Esophagus muscularis mucosa (tissue), 4 donors: ENCODE results near the gene AKR1C4. TPM values are rescaled to one million over a fixed set of nuclear protein-coding genes. Genes with fewer than 3 reads are reported as not detected.

Experiments used
- DNase-seq: peaks from one replicate; pipeline ENCODE4 v3.0.0-alpha.2; 2017; ENCODE audit errors: extremely low spot score
- H3K27ac ChIP-seq, 4 donors: fragments of 200-600 bp; sonication (generic); replicated peaks in 1 of 4; 1 replicate in 3 of 4; 2 replicates in 1 of 4; pipeline ENCODE4 v1.5.1; 2016 to 2019; ENCODE audit warnings: mild to moderate bottlenecking in 1 of 4
- H3K27me3 ChIP-seq, 4 donors: fragments of 200-600 bp; sonication (generic); one replicate each; pipeline versions ENCODE4 v1.5.1 to v1.6.0; 2016 to 2019
- H3K36me3 ChIP-seq, 4 donors: fragments of 200-600 bp; sonication (generic); one replicate each; pipeline ENCODE4 v1.5.1; 2016 to 2019
- H3K4me1 ChIP-seq, 4 donors: fragments of 200-600 bp; sonication (generic); one replicate each; pipeline ENCODE4 v1.5.1; 2016 to 2019
- H3K4me3 ChIP-seq, 4 donors: fragments of 200-600 bp; sonication (generic); 1 replicate in 2 of 4; 2 replicates in 2 of 4; pipeline ENCODE4 v1.5.1; 2016 to 2019; ENCODE audit warnings: mild to moderate bottlenecking in 4 of 4, moderate library complexity in 1 of 4
- H3K9me3 ChIP-seq, 4 donors: fragments of 200-600 bp; sonication (generic); 1 replicate in 3 of 4; 2 replicates in 1 of 4; pipeline ENCODE4 v1.5.1; 2016 to 2019
- CTCF ChIP-seq, 3 experiments: fragments of 200-600 bp in 2 of 3; fragments of 450-650 bp in 1 of 3; sonication (generic) in 2 of 3; IDR thresholded peaks; one replicate each; pipeline ENCODE4 v1.5.1; 2017 to 2019; ENCODE audit warnings: antibody characterized with exemption in 3 of 3, mild to moderate bottlenecking in 2 of 3, moderate library complexity in 1 of 3
- EP300 ChIP-seq: sonication (generic); formaldehyde crosslinking; IDR thresholded peaks from one replicate; pipeline ENCODE4 v1.6.1; 2017; ENCODE audit warnings: antibody characterized with exemption
- POLR2A ChIP-seq: fragments of 450-650 bp; IDR thresholded peaks from one replicate; pipeline ENCODE4 v1.6.1; 2017; ENCODE audit warnings: antibody characterized with exemption, moderate library complexity, mild to moderate bottlenecking, low read depth
- POLR2AphosphoS5 ChIP-seq, 2 donors: sonication (generic); formaldehyde crosslinking; IDR thresholded peaks; one replicate each; pipeline ENCODE4 v1.6.1; 2017; ENCODE audit warnings: antibody characterized with exemption in 2 of 2
- WGBS: methylation state at CpG from one replicate; pipeline ENCODE4 v1.1.5; 2018; 5-methylcytosine and 5-hydroxymethylcytosine counted together
- intact Hi-C: fragments of 100-400 bp; cut with DNase I; formaldehyde crosslinking; loops from one replicate; pipeline ENCODE4 v1.15.1; 2023
- total RNA-seq, 4 donors: library from RNA; depleted of rRNA; stranded (reverse); fragments of >200 nt; gene quantifications; one replicate each; pipeline versions ENCODE4 v1.1.0 to v1.2.1, GENCODE V29; 2016

AKR1C4 gene
- total RNA-seq, 4 donors from 2014 or later, result not detected

GRCh38 chr10:5266351-5266750 lies 69.7 kb downstream of the AKR1C4 start:
- Histone ChIP-seq H3K27ac (no peak overlapping the region), H3K36me3 (no peaks in the 10 kb centered on the region), H3K4me3 (no peak overlapping the region), H3K9me3 (peaks cover 0 to 21% (median 17%) of the 10 kb centered on the region in 4 donors), H3K27me3 (no peaks in the 10 kb centered on the region), H3K4me1 (no peaks in the 10 kb centered on the region)
- 69% methylated on average over 1 of the region's 1 CpG for WGBS
- DNase-seq, result no peak
- no peak for TF ChIP-seq POLR2AphosphoS5 (IDR thresholded peaks at IDR 0.05)
- no peak for TF ChIP-seq POLR2A
- TF ChIP-seq CTCF (IDR thresholded peaks at IDR 0.05), result no peak
- TF ChIP-seq EP300, result no peak
- intact Hi-C loops, result no loop called here

- Histone ChIP-seq H3K27ac (no peak overlapping the region), H3K36me3 (no peaks in the 10 kb centered on the region), H3K27me3 (no peaks in the 10 kb centered on the region), H3K4me3 (no peak overlapping the region), H3K4me1 (no peaks in the 10 kb centered on the region), H3K9me3 (peaks cover 0 to 21% (median 17%) of the 10 kb centered on the region in 4 donors)
- DNase-seq, result no peak
- no peak for TF ChIP-seq POLR2A
- no peak for TF ChIP-seq POLR2AphosphoS5 (IDR thresholded peaks at IDR 0.05)
- no peak for TF ChIP-seq EP300
- no peak for TF ChIP-seq CTCF (IDR thresholded peaks at IDR 0.05)
- intact Hi-C loops, result no loop called here
- WGBS, result 97% methylated on average over 1 of the region's 1 CpG
These were observed 70.2 kb downstream of the AKR1C4 start for GRCh38 chr10:5266804-5267203.

- H3K27me3 ChIP-seq, result no peaks in the 10 kb centered on the region
- H3K9me3 ChIP-seq, result peaks cover 0 to 21% (median 17%) of the 10 kb centered on the region in 4 donors
- H3K27ac ChIP-seq, result no peak overlapping the region
- no peaks in the 10 kb centered on the region for H3K4me1 ChIP-seq
- DNase-seq, result no peak
- no peak overlapping the region for H3K4me3 ChIP-seq
- no peaks in the 10 kb centered on the region for H3K36me3 ChIP-seq
- TF ChIP-seq POLR2A (no peak), EP300 (no peak), CTCF (IDR thresholded peaks at IDR 0.05) (no peak), POLR2AphosphoS5 (IDR thresholded peaks at IDR 0.05) (no peak)
- intact Hi-C loops, result no loop called here
These were observed 71.6 kb downstream of the AKR1C4 start for GRCh38 chr10:5268234-5268633.

Other genes starting within 250 kb of the AKR1C4 start
- 100 to 1,000 TPM in 3 of 4 donors, 10 to 100 TPM in 1; 88.6 to 172 (median 141) TPM for gene AKR1C1, start 233.4 kb upstream of the AKR1C4 start, total RNA-seq
- gene AKR1C2, start 193.0 kb upstream of the AKR1C4 start, total RNA-seq, result 10 to 100 TPM in 1 of 4 donors, 1 to 10 TPM in 3; 7.9 to 12.7 (median 9.6) TPM
- 10 to 100 TPM; 12.1 to 29.7 (median 19.3) TPM for gene AKR1C3, start 102.4 kb upstream of the AKR1C4 start, total RNA-seq
- gene AKR1C8, start 11.7 kb upstream of the AKR1C4 start, total RNA-seq, result not detected
- not detected for gene UCN3, start 168.1 kb downstream of the AKR1C4 start, total RNA-seq
- under 1 TPM in 3 of 4 donors, not detected in 1; 0.34 to 0.66 (median 0.52) TPM for gene TUBAL3, start 208.0 kb downstream of the AKR1C4 start, total RNA-seq
- 100 to 1,000 TPM; 272 to 430 (median 363) TPM for gene NET1, start 215.7 kb downstream of the AKR1C4 start, total RNA-seq